Hematopoietic multipotent progenitor cell (in vitro differentiated cells): Measurements from ENCODE around the gene CCDC180. TPM values are rescaled to one million over a fixed set of nuclear protein-coding genes. Genes with fewer than 3 reads are reported as not detected.

Source experiments
- small RNA-seq: library from RNA; depleted of rRNA; stranded (forward); fragments of <200 nt; gene quantifications from one replicate; pipeline ENCODE3, GENCODE V24; 2012
- total RNA-seq: library from RNA; depleted of rRNA; stranded (reverse); fragments of >200 nt; gene quantifications from one replicate; pipeline ENCODE4 v1.2.3, GENCODE V29; 2012

The CCDC180 gene
- total RNA-seq, 1 donor = 4.0 TPM

Small RNA genes lying within 50 kb of the gene (small RNA-seq; reads per million reads assigned to genes)
- gene AL512590.2 (not detected), gene CCDC180 (not detected)

Other genes with a start within 250 kb of the CCDC180 start
- 5.4 TPM for gene TDRD7, start 104.4 kb downstream of the CCDC180 start, total RNA-seq
- gene TMOD1, start 194.0 kb downstream of the CCDC180 start, total RNA-seq = 1.6 TPM